Chondrocyte (in vitro differentiated cells): Measurements from ENCODE around the gene TIGAR. TPM values are rescaled to one million over a fixed set of nuclear protein-coding genes. Genes with fewer than 3 reads are reported as not detected.

Source experiments
- DNase-seq: peaks from one replicate; pipeline ENCODE4 v3.0.0; 2021; ENCODE audit warnings: mixed read lengths, low spot score
- H3K27ac Mint-ChIP-seq: one replicate; pipeline ENCODE4 v1.8.0; 2021; ENCODE audit warnings: mild to moderate bottlenecking, moderate library complexity, mixed read lengths; ENCODE audit not compliant: unreplicated experiment
- H3K27me3 Mint-ChIP-seq: 2 replicates; pipeline ENCODE4 v1.8.0; 2021; ENCODE audit warnings: low read depth, mixed read lengths
- H3K36me3 Mint-ChIP-seq: 2 replicates; pipeline ENCODE4 v1.8.0; 2021; ENCODE audit warnings: low read depth, mixed read lengths
- H3K4me1 Mint-ChIP-seq: 2 replicates; pipeline ENCODE4 v1.8.0; 2021; ENCODE audit warnings: low read depth, mild to moderate bottlenecking, mixed read lengths
- H3K4me3 Mint-ChIP-seq: one replicate; pipeline ENCODE4 v1.8.0; 2021; ENCODE audit warnings: mild to moderate bottlenecking, moderate library complexity, mixed read lengths; ENCODE audit not compliant: unreplicated experiment
- H3K9me3 Mint-ChIP-seq: 2 replicates; pipeline ENCODE4 v1.8.0; 2021; ENCODE audit warnings: low read depth, mixed read lengths
- CTCF ChIP-seq: fragments of 200-600 bp; sonication (generic); IDR thresholded peaks from 2 replicates; pipeline ENCODE4 v1.5.0; 2021; ENCODE audit warnings: antibody characterized with exemption, mild to moderate bottlenecking, moderate library complexity
- total RNA-seq: library from RNA; stranded (reverse); gene quantifications from 3 replicates; pipeline ENCODE4 v1.2.1, GENCODE V29; 2021

TIGAR gene
- total RNA-seq, 1 donor from 2014 or later, result 28.8 TPM

- DNase-seq, result no peak
- H3K27ac Mint-ChIP-seq, result no peak overlapping the region
- H3K4me3 Mint-ChIP-seq, result no peak overlapping the region
- no peaks in the 10 kb centered on the region for H3K4me1 Mint-ChIP-seq
- H3K36me3 Mint-ChIP-seq, result no peaks in the 10 kb centered on the region
- TF ChIP-seq CTCF, result no peak
- H3K9me3 Mint-ChIP-seq, result no peaks in the 10 kb centered on the region
- H3K27me3 Mint-ChIP-seq, result peaks cover 31% of the 10 kb centered on the region
Observed at GRCh38 chr12:4375449-4375848, 54.4 kb downstream of the TIGAR start.

- no peak overlapping the region for H3K4me3 Mint-ChIP-seq
- H3K27ac Mint-ChIP-seq, result no peak overlapping the region
- no peaks in the 10 kb centered on the region for H3K9me3 Mint-ChIP-seq
- H3K27me3 Mint-ChIP-seq, result peaks cover 30% of the 10 kb centered on the region
- no peaks in the 10 kb centered on the region for H3K4me1 Mint-ChIP-seq
- DNase-seq, result no peak
- no peaks in the 10 kb centered on the region for H3K36me3 Mint-ChIP-seq
- no peak for TF ChIP-seq CTCF
Observed at GRCh38 chr12:4378772-4379171, 57.8 kb downstream of the TIGAR start.

GRCh38 chr12:4379405-4379804, 58.4 kb downstream of the TIGAR start, which contains the start of gene FGF23:
Gene FGF23 (minus strand): TSS chr12:4379712. CDS start chr12:4379582, 130 bp downstream.
- Mint-ChIP-seq H3K27me3 (peaks cover 26% of the 10 kb centered on the region), H3K36me3 (no peaks in the 10 kb centered on the region), H3K27ac (no peak within 1 kb of the TSS), H3K4me1 (no peaks in the 10 kb centered on the region), H3K4me3 (no peak within 1 kb of the TSS), H3K9me3 (no peaks in the 10 kb centered on the region)
- TF ChIP-seq CTCF, result no peak
- DNase-seq, result no peak

- H3K4me3 Mint-ChIP-seq, result no peak overlapping the region
- H3K27me3 Mint-ChIP-seq, result peaks cover 23% of the 10 kb centered on the region
- DNase-seq, result no peak
- H3K9me3 Mint-ChIP-seq, result no peaks in the 10 kb centered on the region
- no peak for TF ChIP-seq CTCF
- no peaks in the 10 kb centered on the region for H3K4me1 Mint-ChIP-seq
- no peak overlapping the region for H3K27ac Mint-ChIP-seq
- H3K36me3 Mint-ChIP-seq, result no peaks in the 10 kb centered on the region
Observed at GRCh38 chr12:4380332-4380731, 59.3 kb downstream of the TIGAR start.

- Mint-ChIP-seq H3K9me3 (no peaks in the 10 kb centered on the region), H3K4me3 (no peak overlapping the region), H3K27me3 (peaks cover 23% of the 10 kb centered on the region), H3K27ac (no peak overlapping the region), H3K4me1 (no peaks in the 10 kb centered on the region), H3K36me3 (no peaks in the 10 kb centered on the region)
- TF ChIP-seq CTCF, result no peak
- DNase-seq, result no peak
Observed at GRCh38 chr12:4383304-4383865, 62.4 kb downstream of the TIGAR start.
